ENCODE measurements around the gene SPACA7. TPM values are rescaled to one million over a fixed set of nuclear protein-coding genes. Genes with fewer than 3 reads are reported as not detected.

Gene SPACA7
- total and polyA plus RNA-seq, 9 of the 15 experiments (the other 6 are each of a cell fraction or from before 2014, with no cell fraction given): not detected

GRCh38 chr13:112348642-112349345 lies 27.4 kb upstream of the SPACA7 start:
- no peaks in the 10 kb centered on the region for H3K9me1 ChIP-seq (ENCODE audit: control insufficient read depth, insufficient read depth, low read length)
- no TSS peak for BruUV-seq (replicated peaks)
- H2AFZ ChIP-seq (ENCODE audit: low read depth, low read length): no peak overlapping the region
- DNase-seq (ENCODE audit: extremely low read depth in 1 of 4, low spot score in 3 of 4) (no peak), ATAC-seq (no peak), FAIRE-seq (no peak)
- intact Hi-C loops (cut with micrococcal nuclease) (loop anchor here (10.0 kb wide), 1 partner anchor 266 kb away; no protein-coding TSS in a partner anchor), in situ Hi-C loops (cut with MboI) (no loop called here)
- no peaks in the 10 kb centered on the region for H3K9me3 ChIP-seq (replicated peaks; ENCODE audit: control insufficient read depth, insufficient read depth, low read depth, low read length)
- peaks cover 6 to 50% of the 10 kb centered on the region in 2 experiments; a peak in 3 of 5 replicates for H3K27me3 ChIP-seq (ENCODE audit: control insufficient read depth in 2 of 2, insufficient read depth in 2 of 2, low read length in 2 of 2)
- no peak for TF ChIP-seq ZNF408 (CRISPR knock-in tag; IDR thresholded peaks at IDR 0.05; ENCODE audit: low read depth)
- TF ChIP-seq NR2C2 (CRISPR knock-in tag; IDR thresholded peaks at IDR 0.05): no peak
- no peak for TF ChIP-seq NR2C2 (tag; IDR thresholded peaks at IDR 0.05)
- H3K4me3 ChIP-seq: no peak overlapping the region
- H3K79me2 ChIP-seq (ENCODE audit: control insufficient read depth, insufficient read depth, low read length): no peaks in the 10 kb centered on the region
- ChIA-PET POLR2A (no interaction called here), CTCF (ENCODE audit: low intra/inter-chr PET ratio) (no interaction called here)
- H4K20me1 ChIP-seq (replicated peaks; ENCODE audit: control insufficient read depth, insufficient read depth, low read length): no peaks in the 10 kb centered on the region
- no peak overlapping the region for H3K9ac ChIP-seq (ENCODE audit: insufficient read depth in 1 of 2, low read depth in 2 of 2, low read length in 2 of 2)
- no peaks in the 10 kb centered on the region for H3K4me1 ChIP-seq (replicated peaks in 1 of 2; ENCODE audit: control insufficient read depth in 2 of 2, insufficient read depth in 2 of 2, low read length in 2 of 2)
- no peaks in the 10 kb centered on the region for H3K36me3 ChIP-seq (ENCODE audit: control insufficient read depth, insufficient read depth, low read length)
- H3K4me2 ChIP-seq (ENCODE audit: insufficient read depth, low read length): no peak overlapping the region
- 0% methylated on average over 7 of the region's 12 CpGs for WGBS (ENCODE audit: insufficient coverage, low coverage, missing lambda C conversion rate)
- H3K27ac ChIP-seq (ENCODE audit: extremely low read depth, low read depth, low read length): no peak overlapping the region

GRCh38 chr13:112349681-112350080 lies 26.5 kb upstream of the SPACA7 start:
- no peaks in the 10 kb centered on the region for H3K9me3 ChIP-seq (replicated peaks; ENCODE audit: control insufficient read depth, insufficient read depth, low read depth, low read length)
- H3K79me2 ChIP-seq (ENCODE audit: control insufficient read depth, insufficient read depth, low read length): no peaks in the 10 kb centered on the region
- no TSS peak for BruUV-seq (replicated peaks)
- no peak for FAIRE-seq
- no peak overlapping the region for H3K27ac ChIP-seq (ENCODE audit: extremely low read depth, low read depth, low read length)
- no peak overlapping the region for H3K4me3 ChIP-seq
- H3K4me2 ChIP-seq (ENCODE audit: insufficient read depth, low read length): no peak overlapping the region
- CTCF ChIA-PET (ENCODE audit: low intra/inter-chr PET ratio): no interaction called here
- H3K9ac ChIP-seq (ENCODE audit: insufficient read depth in 1 of 2, low read depth in 2 of 2, low read length in 2 of 2): no peak overlapping the region
- H2AFZ ChIP-seq (ENCODE audit: low read depth, low read length): no peak overlapping the region
- intact Hi-C loops (cut with micrococcal nuclease): loop anchor here (10.0 kb wide), 1 partner anchor 265 kb away; no protein-coding TSS in a partner anchor
- no peaks in the 10 kb centered on the region for H4K20me1 ChIP-seq (replicated peaks; ENCODE audit: control insufficient read depth, insufficient read depth, low read length)
- 2% methylated on average over 9 of the region's 13 CpGs for WGBS (ENCODE audit: insufficient coverage, low coverage, missing lambda C conversion rate)
- no peaks in the 10 kb centered on the region for H3K9me1 ChIP-seq (ENCODE audit: control insufficient read depth, insufficient read depth, low read length)
- no peaks in the 10 kb centered on the region for H3K36me3 ChIP-seq (ENCODE audit: control insufficient read depth, insufficient read depth, low read length)
- DNase-seq (ENCODE audit: extremely low read depth in 1 of 4, low spot score in 3 of 4): no peak
- no peaks in the 10 kb centered on the region for H3K4me1 ChIP-seq (replicated peaks in 1 of 2; ENCODE audit: control insufficient read depth in 2 of 2, insufficient read depth in 2 of 2, low read length in 2 of 2)
- H3K27me3 ChIP-seq (ENCODE audit: control insufficient read depth in 2 of 2, insufficient read depth in 2 of 2, low read length in 2 of 2): peaks cover 4 to 41% of the 10 kb centered on the region in 2 experiments; a peak in 3 of 5 replicates
- POLR2A ChIA-PET: no interaction called here
- no peak for ATAC-seq
- in situ Hi-C loops (cut with MboI): no loop called here
- no peak for TF ChIP-seq MLX (CRISPR knock-in tag; conservative IDR thresholded peaks at IDR 0.05)
- TF ChIP-seq CREB1 (IDR thresholded peaks at IDR 0.05): no peak
- no peak for TF ChIP-seq CREB1 (CRISPR knock-in tag; IDR thresholded peaks at IDR 0.05)
- TF ChIP-seq SETDB1 (IDR thresholded peaks at IDR 0.05; ENCODE audit: low read length): no peak
- TF ChIP-seq ZNF444 (CRISPR knock-in tag; IDR thresholded peaks at IDR 0.05): no peak
- TF ChIP-seq CHD1 (IDR thresholded peaks at IDR 0.05; ENCODE audit: low read length): no peak
- no peak for TF ChIP-seq SMARCC2 (IDR thresholded peaks at IDR 0.05; ENCODE audit: low read depth)
- no peak for TF ChIP-seq ZFP91 (CRISPR knock-in tag; IDR thresholded peaks at IDR 0.05)

All from K562 (cell line).